Activated T-helper 9 cell treated with anti-CD3 and anti-CD28 coated beads, Interleukin-2, amount 50 U/mL, for 16 hours (primary cell): ENCODE data around the gene KRAS.
"Not testable (repeated sequence)": the region's sequence is repeated elsewhere in the genome, so short reads cannot be mapped to it uniquely, and the experiment has no call there.

Experiments used
- DNase-seq: peaks from one replicate; pipeline ENCODE4 v3.0.0-alpha.2; 2020; ENCODE audit warnings: low read depth

The KRAS gene

DNA sequence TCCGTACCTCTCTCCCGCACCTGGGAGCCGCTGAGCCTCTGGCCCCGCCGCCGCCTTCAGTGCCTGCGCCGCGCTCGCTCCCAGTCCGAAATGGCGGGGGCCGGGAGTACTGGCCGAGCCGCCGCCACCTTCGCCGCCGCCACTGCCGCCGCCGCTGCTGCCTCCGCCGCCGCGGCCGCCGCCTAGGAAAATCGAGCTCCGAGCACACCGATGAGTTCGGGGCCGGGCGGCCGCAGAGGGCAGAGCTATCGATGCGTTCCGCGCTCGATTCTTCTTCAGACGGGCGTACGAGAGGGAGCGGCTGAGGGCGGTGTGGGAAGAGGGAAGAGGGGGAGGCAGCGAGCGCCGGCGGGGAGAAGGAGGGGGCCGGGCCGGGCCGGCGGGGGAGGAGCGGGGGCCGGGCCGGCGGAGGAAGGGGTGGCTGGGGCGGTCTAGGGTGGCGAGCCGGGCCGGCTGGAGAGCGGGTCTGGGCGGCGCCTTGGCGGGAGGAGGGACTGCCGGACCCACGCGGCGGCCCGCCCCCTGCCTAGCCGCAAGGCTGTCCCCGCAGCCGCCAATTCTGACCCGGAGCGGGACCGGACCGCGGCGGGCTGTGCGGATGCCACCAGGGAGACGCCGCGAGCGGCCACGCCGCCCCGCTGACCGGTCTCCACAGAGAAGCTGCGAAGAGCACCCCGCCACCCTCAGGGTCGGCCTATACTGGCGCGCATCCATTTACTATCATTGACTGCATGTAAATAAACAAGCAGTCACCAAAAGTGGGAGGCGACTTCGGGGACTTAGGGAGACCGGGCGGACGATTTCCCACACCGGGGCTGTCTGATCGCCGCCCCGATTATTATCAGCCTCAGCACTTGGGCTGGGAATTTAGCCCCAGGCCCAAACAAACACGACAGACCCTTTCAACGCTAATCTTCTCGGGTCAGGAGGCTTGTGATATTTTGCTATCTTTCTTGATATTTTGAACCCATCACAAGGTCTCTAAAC, at the start of gene KRAS:
TSS of gene KRAS (minus strand) at position 186 of the 987 bp plus-strand sequence.
- peak; percentile 84 for DNase-seq

DNA sequence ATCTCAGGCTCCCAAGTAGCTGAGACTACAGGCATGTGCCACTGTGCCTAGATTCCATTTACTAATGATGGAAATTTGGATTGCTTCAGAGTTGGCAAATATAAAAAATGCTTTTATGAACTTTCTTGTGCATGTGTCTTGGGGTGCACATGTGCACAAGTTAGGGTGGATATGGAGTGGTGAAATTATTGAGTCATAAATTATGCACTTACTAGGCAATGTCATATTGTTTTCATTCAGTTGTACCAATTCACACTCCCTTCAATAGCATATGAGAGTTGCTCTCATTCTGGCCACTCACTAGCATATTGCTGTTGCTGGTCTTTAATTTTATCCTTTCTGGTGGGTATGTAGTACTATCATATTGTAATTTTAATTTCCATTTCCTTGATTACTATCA, 45.7 kb upstream of the KRAS start:
- DNase-seq, result no peak

DNA sequence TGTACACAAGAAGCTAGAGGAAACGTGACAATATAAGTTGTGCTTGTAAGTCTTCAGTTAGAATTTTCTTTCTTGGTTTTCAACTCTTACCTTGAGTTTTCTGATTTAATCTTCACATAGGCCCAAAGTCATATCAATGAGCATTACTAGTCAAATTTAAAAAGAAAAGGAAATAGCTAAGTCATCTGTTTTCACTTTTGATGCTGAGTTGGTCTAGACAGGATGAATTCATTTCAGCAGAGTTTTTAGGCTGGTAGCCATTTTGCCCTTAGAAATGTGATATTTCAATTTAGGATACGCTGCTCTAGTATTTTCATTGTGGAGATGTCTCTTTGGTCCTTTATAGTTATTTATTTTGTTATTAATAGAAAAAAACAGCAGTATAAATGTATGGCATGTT, 44.6 kb upstream of the KRAS start:
- no peak for DNase-seq

DNA sequence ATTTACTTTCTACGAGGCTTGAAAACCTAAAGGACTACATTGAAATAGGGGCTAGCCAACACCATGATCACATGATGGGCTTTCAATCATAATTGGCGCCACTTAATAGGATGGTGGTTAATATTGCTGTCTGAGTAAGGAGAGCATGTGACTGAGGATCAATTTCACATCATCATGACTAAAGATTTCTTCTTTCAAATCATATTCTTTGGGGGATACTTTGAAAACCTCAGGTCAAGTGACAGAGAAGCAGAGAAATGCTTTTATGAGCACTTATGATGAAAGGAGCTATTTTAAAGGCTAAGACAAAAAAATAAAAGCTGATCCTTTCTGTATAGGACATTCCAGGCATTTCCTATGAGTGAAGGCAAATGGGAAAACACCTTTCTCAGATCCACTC, 42.9 kb upstream of the KRAS start:
- DNase-seq, result no peak

DNA sequence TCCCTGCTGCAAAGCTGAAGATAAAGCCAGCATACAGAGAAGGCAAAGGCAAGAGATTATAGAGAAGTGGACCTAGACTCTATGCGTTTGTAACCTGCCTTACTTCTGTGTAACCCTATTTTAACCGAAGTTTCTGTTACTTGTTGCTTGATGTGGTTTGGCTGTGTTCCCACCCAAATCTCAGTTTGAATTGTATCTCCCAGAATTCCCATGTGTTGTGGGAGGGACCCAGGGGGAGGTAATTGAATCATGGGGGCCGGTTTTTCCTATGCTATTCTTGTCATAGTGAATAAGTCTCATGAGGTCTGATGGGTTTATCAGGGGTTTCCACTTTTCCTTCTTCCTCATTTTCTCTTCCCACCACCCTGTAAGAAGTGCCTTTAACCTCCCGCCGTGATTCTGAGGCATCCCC, 42.1 kb upstream of the KRAS start:
- not testable (repeated sequence) for DNase-seq

DNA sequence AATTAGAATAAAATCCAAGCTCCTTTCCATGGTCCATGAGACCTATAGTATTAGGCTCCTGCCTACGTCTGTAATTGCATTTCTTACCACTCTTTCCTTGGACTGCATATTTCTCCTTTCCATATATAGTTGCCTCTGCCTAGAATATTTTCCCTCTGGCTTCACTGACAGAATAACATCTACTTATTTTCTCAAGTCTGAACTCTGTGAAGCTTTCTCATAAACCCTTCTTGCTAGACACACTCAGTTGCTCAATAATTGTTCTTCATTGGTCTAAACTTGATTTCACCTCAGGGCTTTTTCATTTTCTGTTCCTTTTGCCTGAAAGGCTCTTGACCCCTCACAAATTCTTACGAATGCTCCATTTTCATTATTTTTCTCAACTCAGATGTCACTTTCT, 36.9 kb upstream of the KRAS start:
- DNase-seq, result no peak

DNA sequence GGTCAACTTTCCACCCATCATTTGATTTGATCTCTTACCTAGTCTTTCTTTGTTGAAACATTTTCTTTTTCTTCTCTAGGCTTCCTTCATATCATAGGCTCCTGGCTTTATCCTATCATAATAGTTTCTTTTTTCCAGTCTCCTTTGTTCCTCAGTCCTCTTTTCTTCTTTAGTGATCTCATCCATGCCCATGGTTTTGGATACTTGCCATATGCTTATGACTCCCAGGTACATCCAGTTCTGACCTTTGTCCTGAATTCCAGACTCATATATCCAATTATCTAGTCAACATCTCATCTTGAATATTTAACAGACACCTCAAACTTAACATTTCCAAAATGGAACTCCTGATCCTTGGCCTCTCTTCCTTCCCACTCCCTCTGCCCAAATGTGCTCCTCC, 36.1 kb upstream of the KRAS start:
- DNase-seq, result no peak

DNA sequence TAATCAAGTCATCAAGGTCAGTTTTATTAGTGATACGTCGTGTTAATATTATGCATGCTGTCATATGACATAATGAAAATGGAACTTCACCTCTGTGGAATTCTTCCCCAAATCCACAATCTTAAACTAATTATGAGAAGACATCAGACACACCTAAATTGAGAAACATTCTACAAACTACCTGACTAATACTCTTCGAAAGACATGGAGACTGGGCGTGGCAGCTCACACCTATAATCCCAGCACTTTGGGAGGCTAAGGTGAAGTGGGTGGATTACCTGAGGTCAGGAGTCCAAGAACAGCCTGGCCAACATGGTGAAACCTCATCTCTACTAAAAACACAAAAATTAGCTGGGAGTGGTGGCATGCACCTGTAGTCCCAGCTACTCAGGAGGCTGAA, 33.3 kb upstream of the KRAS start:
- DNase-seq, result no peak

DNA sequence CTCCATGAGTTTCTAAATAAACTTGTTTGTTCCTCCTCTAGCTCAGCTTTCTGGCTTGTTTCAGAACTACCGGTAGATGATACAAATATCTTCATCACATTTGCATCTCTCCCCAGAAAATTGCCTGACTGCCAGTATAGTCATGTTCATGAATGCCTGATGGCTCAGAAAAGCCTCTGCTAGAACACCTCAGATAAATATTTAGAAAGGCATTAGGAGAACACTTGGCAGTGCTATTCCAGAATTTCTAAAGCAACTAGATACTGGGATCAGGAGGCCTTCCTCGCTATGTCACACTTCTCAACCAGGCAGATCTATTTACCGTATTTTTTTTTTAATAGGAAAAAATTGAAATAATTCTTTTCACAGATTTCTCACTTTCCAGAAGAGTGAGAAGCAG, 32.3 kb upstream of the KRAS start:
- DNase-seq, result no peak

DNA sequence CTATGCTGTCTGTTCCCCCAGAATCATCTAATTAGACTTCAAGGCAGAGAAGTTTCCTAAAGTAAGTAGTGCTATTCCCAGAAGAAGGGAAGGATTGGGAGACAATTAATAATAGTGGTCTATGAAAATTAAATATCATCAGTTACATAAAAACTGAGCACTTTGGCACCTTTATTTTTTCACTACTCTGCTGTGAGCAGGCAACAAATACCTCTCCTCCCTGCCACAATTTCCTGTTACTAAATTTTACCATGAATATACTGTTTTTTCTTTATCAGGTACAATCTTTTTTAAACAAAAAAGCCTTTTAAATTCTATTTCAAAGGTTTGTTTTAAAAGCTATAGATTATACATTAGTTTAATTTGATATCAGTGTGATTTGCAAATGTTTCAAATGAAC, 29.4 kb upstream of the KRAS start:
- no peak for DNase-seq

DNA sequence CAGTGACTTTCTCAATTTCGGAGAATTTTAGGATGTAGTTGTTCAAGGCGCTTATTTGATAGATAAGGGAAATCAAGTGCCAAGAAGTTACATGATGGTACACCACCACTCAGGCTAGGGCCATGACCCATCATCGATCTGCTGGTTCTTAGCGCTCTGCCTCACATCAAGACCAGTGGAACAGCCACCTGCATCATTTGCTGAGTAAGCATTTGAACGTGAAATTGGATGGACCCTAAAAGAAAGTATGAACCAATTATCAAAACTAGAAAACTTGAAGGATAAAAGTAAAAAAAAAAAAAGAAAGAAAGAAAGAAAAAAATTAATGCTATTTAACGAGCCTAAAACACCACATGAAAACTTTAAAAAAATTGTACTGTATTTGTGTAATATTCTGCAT, 27.5 kb upstream of the KRAS start:
- no peak for DNase-seq

DNA sequence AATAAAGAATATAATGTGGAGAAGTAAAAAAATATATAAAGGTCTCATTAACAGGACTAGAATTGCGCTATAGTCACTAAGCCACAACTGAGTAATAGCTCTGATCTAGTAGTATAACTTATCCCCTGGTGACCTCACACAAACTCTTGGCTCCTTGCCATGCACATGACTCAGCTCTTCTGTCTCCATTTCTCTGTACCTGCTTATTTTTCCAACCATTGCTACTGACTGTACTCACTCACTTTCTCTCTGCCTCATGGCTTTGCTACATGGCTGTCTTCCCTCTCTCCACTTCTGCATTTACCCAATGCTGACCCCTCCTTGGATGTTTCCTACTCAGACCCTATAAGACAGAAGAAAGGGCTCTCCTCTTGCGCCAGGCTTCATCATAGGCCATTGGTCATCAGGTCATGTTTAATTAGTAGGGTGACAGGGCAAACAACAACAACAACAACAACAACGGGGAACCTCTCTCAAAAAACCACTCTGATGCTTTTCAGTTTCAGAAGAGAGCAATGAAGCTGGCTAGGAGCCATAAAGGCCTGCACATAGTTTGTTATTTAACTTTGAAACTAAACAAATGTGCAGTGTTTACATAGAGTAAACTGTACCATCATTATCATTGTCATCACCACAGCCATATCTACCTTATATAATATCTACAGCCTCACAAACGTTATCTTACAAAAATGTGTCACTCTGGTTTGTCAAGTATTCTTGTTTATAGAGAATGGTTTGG, 25.6 kb upstream of the KRAS start:
- DNase-seq, result peak; percentile 49

DNA sequence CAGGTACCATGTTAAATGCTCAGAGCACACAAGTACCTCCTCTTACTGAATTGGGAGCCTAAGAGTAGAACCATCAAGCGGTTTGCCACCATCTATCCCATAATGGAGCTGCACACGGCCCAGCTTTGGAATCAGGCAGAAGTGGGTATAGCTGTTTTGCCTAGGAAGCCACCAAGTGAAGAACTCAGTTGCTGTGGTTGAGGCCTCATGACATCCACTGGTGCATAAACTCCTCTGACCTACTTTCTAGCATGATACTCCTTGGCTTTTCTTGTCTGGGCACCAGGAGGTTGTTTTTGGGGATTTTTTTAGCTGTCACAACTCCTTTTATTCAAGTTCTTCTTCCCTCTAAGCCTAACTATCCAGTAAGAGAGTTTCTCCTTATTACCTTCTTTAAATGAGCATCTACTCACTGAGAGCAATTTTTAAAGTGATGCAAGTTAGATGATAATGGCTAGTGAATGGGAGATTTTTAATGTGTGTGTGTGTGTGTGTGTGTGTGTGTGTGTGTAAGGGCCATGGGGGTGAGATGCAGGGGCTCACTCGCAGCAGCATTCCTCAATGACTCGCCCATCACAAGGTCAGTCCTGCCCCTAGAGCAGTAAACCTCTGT, 20.9 kb upstream of the KRAS start:
- no peak for DNase-seq

DNA sequence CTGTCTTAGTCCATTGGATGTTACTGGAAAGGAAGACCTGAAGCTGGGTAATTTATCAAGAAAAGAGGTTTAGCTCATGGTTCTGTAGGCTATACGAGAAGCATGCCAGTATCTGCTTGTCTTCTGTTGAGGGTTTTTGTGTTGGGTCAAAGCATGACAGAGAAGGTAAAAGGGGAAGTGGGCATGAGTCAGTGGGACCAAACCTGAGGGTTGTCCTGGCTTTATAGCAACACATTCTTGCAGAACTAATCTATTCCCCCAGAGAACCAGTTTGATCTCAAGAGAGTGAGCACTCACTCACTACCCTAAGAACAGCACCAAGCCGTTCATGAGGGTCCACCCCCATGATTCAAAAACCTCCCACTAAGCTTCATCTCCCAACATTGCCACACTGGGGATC, 19.0 kb upstream of the KRAS start:
- no peak for DNase-seq

DNA sequence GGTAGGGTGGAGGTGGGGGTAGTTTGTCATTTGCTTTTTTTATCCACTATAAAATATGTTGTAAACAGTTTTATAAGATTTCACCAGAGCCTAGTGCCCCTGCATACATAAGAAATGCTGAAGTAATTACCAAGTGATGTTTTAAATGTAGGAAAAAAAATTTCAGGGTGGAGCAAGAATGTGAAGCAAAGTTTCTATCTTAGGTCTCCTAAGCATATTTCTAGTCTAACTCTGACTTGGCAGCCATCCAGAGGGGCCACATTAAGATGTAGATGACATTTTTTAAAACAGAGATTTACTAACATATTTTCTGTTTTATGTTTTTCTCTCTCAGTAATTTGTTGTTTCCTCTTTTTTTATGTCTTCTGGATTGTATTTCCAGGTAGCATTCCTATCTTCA, 15.8 kb upstream of the KRAS start:
- DNase-seq, result no peak

DNA sequence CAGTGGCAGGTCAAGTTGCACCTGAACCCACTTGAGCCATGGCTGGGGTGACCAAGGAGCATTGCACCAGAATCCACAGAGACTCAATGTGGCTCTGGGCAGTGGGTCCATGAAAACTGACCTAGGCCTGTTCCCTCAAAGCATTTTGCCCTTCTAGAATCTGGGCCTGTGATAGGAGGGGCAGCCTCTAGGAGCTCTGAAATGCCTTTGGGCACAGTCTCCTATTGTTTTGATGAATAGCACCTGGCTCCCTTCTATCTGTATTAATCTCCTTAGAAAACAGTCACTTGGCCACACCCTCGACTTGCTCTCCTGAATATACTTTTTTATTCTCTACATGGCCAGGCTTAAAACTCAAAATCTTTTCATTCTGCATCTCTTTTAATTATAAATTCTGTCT, 14.1 kb upstream of the KRAS start:
- DNase-seq, result no peak

DNA sequence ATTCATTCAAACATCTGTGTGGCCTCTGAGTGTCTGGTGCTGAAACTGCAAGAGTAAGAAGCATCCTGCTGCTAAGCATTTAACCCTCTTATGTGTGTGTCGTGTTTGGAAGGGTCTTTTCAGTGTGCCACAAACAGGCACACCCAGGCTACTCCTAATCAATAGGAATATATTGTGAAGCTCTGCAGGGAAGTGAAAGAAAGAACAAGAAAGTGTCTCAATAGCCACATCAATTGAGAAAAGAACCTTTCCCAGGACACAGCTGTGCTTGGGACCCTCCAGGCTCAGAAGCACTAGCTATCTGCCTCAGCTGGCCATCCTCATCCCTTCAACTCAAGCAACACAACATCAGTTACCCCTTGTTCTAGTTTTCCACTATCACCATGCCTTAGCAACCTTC, 13.4 kb upstream of the KRAS start:
- DNase-seq, result no peak

DNA sequence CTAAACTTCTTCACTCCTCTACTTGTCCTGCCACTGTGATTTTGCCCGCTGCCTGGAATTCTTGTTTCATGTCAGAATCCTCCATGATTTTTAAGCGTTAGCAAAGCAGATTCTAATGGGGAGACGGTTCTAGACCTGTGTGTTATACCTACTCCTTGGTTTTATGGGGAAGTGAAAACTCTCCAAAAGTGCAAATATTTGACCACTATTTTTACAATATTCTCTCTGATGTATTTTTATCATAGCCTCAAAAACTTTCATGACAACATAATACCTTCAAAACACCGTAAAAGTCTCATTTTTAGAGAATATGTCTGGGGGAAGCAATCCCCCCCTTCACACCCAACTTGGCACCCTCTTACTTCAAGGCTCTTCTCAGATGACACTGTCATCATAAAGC, 12.9 kb upstream of the KRAS start:
- no peak for DNase-seq

DNA sequence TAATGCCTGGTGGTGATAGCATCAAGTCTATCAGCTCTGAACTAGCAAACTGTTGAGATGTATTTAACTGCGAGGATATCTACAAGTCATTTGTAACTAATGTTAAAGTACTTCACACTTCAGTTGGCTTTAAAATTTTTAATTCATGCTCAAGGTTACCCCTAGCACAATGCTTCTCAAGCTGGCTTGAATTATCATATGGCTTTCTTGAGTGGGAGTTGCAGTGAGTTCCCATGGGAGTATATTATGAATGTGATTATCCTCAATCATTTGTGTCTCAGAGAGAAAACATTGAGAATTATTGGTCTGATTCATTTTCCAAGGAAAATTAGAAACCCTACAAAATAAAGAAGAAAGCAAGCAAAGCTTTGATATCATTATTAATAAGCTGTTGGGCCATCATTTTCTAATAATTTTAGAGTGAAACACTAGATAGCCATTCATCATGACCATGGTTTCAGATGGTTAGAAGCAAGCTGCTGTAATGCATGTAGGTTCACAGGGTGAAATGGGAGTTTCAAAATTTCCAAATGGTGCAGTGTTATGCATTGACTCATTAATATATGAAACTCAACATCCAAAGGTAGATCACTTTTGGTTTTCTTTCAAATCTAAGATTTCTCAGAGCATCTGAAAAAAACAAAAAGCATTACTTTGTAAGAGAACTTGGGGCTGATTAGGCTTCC, 11.8 kb upstream of the KRAS start:
- no peak for DNase-seq

DNA sequence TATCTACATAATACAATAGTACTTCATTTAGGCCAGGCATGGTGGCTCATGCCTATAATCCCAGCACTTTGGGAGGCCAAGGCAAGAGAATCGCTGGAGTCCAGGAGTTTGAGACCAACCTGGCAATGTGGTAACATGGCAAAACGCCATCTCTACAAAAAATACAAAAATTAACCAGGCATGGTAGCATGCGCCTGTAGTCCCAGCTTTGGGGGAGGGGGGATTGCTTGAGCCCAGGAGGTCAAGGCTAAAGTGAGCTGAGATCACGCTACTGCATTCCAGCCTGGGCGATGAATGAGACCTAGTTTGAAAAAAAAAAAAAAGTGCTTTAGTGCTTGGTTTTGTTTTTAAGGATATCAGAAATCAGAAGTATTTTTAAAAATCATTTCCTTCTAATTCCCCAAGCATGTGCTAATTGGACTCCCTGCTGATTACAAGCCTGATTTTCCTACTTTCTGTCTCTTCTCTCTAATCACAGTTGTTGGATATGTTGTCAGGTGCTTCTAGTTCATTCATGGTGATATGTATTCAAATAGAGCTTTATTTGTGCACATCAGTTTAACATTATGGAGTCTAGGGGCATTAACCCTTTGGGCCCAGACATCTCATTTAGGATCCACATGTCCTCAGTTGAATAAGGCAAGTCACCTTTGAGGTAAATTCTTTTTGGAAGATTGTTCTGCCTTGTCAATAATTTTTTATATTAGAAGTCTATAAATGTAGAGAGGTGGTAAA, 7.0 kb upstream of the KRAS start:
- no peak for DNase-seq

DNA sequence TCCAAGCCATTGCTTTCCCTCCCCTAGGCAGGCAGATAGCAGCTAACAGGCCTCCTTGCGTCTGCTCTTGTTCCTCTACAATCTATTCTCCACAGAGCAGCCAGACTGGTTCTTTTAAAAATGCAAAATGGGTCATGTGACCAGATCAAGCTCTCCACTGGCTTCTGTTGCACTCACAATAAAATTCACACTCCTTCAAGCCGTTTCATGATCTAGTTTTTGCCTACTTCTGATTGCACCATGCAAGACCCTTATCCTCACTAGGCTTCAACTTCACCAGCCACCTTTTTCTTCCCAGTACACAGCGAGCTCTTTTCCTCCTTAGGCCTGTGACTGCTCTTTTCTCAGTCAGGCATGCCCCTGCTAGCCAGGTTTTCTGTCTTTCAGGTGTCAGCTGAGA, 6.1 kb upstream of the KRAS start:
- DNase-seq, result no peak

DNA sequence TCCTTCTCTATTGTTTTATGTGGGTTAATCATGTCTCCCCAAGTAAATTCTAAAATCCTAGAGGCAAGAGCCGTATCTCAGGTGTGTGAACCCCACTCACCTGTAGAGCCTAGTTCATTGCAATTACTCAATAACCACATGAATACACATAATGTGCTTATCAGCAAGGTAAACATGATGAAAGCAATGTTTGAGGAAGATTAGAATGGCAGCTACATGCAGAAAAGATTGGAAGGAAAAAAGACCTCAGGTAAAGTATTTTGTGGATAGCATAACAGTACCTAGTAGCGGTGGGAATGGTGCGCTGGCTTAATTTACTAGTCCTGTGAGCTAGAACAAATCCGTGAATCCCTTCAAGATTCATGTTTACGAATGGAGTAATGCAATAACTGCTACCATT, 5.3 kb upstream of the KRAS start:
- DNase-seq, result no peak
